ENCODE results near the gene TCF7L1.

- TF ChIP-seq, protein P1, sequence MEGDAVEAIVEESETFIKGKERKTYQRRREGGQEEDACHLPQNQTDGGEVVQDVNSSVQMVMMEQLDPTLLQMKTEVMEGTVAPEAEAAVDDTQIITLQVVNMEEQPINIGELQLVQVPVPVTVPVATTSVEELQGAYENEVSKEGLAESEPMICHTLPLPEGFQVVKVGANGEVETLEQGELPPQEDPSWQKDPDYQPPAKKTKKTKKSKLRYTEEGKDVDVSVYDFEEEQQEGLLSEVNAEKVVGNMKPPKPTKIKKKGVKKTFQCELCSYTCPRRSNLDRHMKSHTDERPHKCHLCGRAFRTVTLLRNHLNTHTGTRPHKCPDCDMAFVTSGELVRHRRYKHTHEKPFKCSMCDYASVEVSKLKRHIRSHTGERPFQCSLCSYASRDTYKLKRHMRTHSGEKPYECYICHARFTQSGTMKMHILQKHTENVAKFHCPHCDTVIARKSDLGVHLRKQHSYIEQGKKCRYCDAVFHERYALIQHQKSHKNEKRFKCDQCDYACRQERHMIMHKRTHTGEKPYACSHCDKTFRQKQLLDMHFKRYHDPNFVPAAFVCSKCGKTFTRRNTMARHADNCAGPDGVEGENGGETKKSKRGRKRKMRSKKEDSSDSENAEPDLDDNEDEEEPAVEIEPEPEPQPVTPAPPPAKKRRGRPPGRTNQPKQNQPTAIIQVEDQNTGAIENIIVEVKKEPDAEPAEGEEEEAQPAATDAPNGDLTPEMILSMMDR (IDR thresholded peaks at IDR 0.05) = no peak
- TF ChIP-seq EP300 (IDR thresholded peaks at IDR 0.05) (no peak), POLR2A (IDR thresholded peaks at IDR 0.05; ENCODE audit: low read depth) (no peak), POLR2AphosphoS5 (IDR thresholded peaks at IDR 0.05) (no peak)
Observed at GRCh38 chr2:85282914-85283313, 149.7 kb downstream of the TCF7L1 start.

Data from esophagus muscularis mucosa (tissue), 4 donors.